ENCODE data around the gene OR10C1. TPM values are rescaled to one million over a fixed set of nuclear protein-coding genes. Genes with fewer than 3 reads are reported as not detected.
"Not testable (repeated sequence)": the region's sequence is repeated elsewhere in the genome, so short reads cannot be mapped to it uniquely, and the experiment has no call there.

OR10C1 gene
- total RNA-seq, 1 experiment from 2014 or later: not detected

- DNase-seq: no peak
- H3K56ac ChIP-seq (ENCODE audit: insufficient read length, low read depth, low read length): no peak overlapping the region
- H3K36me3 Mint-ChIP-seq (ENCODE audit: insufficient read depth in 1 of 3, low read depth in 3 of 3): peaks cover 0 to 9% (median 6%) of the 10 kb centered on the region in 3 experiments; a peak in 3 of 7 replicates
- no peak overlapping the region for H2AK5ac ChIP-seq (ENCODE audit: insufficient read length, low read length)
- no peak overlapping the region for H2BK12ac ChIP-seq (ENCODE audit: insufficient read length, low read depth, low read length)
- H3K79me1 ChIP-seq (ENCODE audit: insufficient read depth, low read depth, low read length, poor library complexity, severe bottlenecking): no peaks in the 10 kb centered on the region
- no peak overlapping the region for H2AFZ ChIP-seq (ENCODE audit: low read length)
- TF ChIP-seq, protein P1, sequence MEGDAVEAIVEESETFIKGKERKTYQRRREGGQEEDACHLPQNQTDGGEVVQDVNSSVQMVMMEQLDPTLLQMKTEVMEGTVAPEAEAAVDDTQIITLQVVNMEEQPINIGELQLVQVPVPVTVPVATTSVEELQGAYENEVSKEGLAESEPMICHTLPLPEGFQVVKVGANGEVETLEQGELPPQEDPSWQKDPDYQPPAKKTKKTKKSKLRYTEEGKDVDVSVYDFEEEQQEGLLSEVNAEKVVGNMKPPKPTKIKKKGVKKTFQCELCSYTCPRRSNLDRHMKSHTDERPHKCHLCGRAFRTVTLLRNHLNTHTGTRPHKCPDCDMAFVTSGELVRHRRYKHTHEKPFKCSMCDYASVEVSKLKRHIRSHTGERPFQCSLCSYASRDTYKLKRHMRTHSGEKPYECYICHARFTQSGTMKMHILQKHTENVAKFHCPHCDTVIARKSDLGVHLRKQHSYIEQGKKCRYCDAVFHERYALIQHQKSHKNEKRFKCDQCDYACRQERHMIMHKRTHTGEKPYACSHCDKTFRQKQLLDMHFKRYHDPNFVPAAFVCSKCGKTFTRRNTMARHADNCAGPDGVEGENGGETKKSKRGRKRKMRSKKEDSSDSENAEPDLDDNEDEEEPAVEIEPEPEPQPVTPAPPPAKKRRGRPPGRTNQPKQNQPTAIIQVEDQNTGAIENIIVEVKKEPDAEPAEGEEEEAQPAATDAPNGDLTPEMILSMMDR (conservative IDR thresholded peaks at IDR 0.05): no peak
- no peak overlapping the region for H3K27ac ChIP-seq (ENCODE audit: insufficient read length, low read depth, low read length)
- H3K9ac ChIP-seq (ENCODE audit: extremely low read depth, insufficient read length, low read length): no peak overlapping the region
- H2BK5ac ChIP-seq (ENCODE audit: insufficient read length, low read length): no peak overlapping the region
- H4K91ac ChIP-seq (ENCODE audit: insufficient read length, low read depth, low read length): no peak overlapping the region
- no peak overlapping the region for H2BK120ac ChIP-seq (ENCODE audit: low read depth, low read length, poor library complexity, severe bottlenecking)
- H4K8ac ChIP-seq (replicated peaks; ENCODE audit: insufficient read length, low read depth, low read length): no peak overlapping the region
- no peaks in the 10 kb centered on the region for H3K79me2 ChIP-seq (ENCODE audit: insufficient read depth, low read length)
- WGBS (ENCODE audit: extremely low coverage, insufficient read length, low lambda C conversion rate): no CpG with 5 or more reads among the region's 1 CpG
- no peaks in the 10 kb centered on the region for H3K23me2 ChIP-seq (ENCODE audit: insufficient read length, low read depth, low read length, poor library complexity, severe bottlenecking)
- no peak overlapping the region for H3K14ac ChIP-seq (ENCODE audit: insufficient read depth, low read length)
- H3K4me1 Mint-ChIP-seq: peaks cover 17 to 20% of the 10 kb centered on the region in 2 experiments
- no peaks in the 10 kb centered on the region for H3K9me3 ChIP-seq (ENCODE audit: control insufficient read depth, low read depth, low read length)
- no peak overlapping the region for H3K18ac ChIP-seq (ENCODE audit: insufficient read length, low read depth, low read length)
- H3K4me2 ChIP-seq (ENCODE audit: insufficient read depth, insufficient read length, low read length): no peak overlapping the region
- H3K27me3 Mint-ChIP-seq (ENCODE audit: low read depth): peaks cover 5% of the 10 kb centered on the region
- H3K4me3 Mint-ChIP-seq: no peak overlapping the region
- H2BK20ac ChIP-seq (ENCODE audit: low read depth, low read length, poor library complexity, severe bottlenecking): no peak overlapping the region
- H3K4me1 ChIP-seq (ENCODE audit: insufficient read depth, low read length): peaks cover 6% of the 10 kb centered on the region; the same call in 1 of the 2 replicates
- H3K23ac ChIP-seq (ENCODE audit: insufficient read length, low read depth, low read length): no peak overlapping the region
- H3K27me3 ChIP-seq (ENCODE audit: insufficient read depth, low read length): no peaks in the 10 kb centered on the region
- H3K9me3 Mint-ChIP-seq: peaks cover 7 to 11% of the 10 kb centered on the region in 2 experiments; a peak in 4 of 5 replicates
- H3T11ph ChIP-seq (ENCODE audit: low read length): no peak overlapping the region
- H2BK15ac ChIP-seq (ENCODE audit: low read depth, low read length): no peak overlapping the region
- no peaks in the 10 kb centered on the region for H4K20me1 ChIP-seq (ENCODE audit: control insufficient read depth, insufficient read depth, insufficient read length)
- no peak overlapping the region for H3K4ac ChIP-seq (ENCODE audit: low read depth, low read length)
- no peak overlapping the region for H3K27ac Mint-ChIP-seq
- no peak overlapping the region for H4K5ac ChIP-seq (ENCODE audit: insufficient read length, low read depth, low read length)
Observed at GRCh38 chr6:29442719-29443118, 3.6 kb downstream of the OR10C1 start.

GRCh38 chr6:29444031-29444430 is 4.9 kb downstream of the OR10C1 start:
- H4K20me1 ChIP-seq (ENCODE audit: control insufficient read depth, insufficient read depth, insufficient read length); H3K4me2 ChIP-seq (ENCODE audit: insufficient read depth, insufficient read length, low read length); H3K4me3 Mint-ChIP-seq; H2BK12ac ChIP-seq (ENCODE audit: insufficient read length, low read depth, low read length); H2AK5ac ChIP-seq (ENCODE audit: insufficient read length, low read length); H3K9ac ChIP-seq (ENCODE audit: extremely low read depth, insufficient read length, low read length); H3K9me3 ChIP-seq (ENCODE audit: control insufficient read depth, low read depth, low read length); H2BK120ac ChIP-seq (ENCODE audit: low read depth, low read length, poor library complexity, severe bottlenecking); H3K23ac ChIP-seq (ENCODE audit: insufficient read length, low read depth, low read length); H3K23me2 ChIP-seq (ENCODE audit: insufficient read length, low read depth, low read length, poor library complexity, severe bottlenecking); H2AFZ ChIP-seq (ENCODE audit: low read length); H3K27ac ChIP-seq (ENCODE audit: insufficient read length, low read depth, low read length); H3K27me3 Mint-ChIP-seq (ENCODE audit: low read depth); H2BK5ac ChIP-seq (ENCODE audit: insufficient read length, low read length); H3K27me3 ChIP-seq (ENCODE audit: insufficient read depth, low read length); H3K79me2 ChIP-seq (ENCODE audit: insufficient read depth, low read length); H3K14ac ChIP-seq (ENCODE audit: insufficient read depth, low read length); H4K91ac ChIP-seq (ENCODE audit: insufficient read length, low read depth, low read length); H4K8ac ChIP-seq (replicated peaks; ENCODE audit: insufficient read length, low read depth, low read length); H3K4ac ChIP-seq (ENCODE audit: low read depth, low read length); H3K56ac ChIP-seq (ENCODE audit: insufficient read length, low read depth, low read length); H3K79me1 ChIP-seq (ENCODE audit: insufficient read depth, low read depth, low read length, poor library complexity, severe bottlenecking); H2BK20ac ChIP-seq (ENCODE audit: low read depth, low read length, poor library complexity, severe bottlenecking); H3T11ph ChIP-seq (ENCODE audit: low read length); H4K5ac ChIP-seq (ENCODE audit: insufficient read length, low read depth, low read length); DNase-seq; H2BK15ac ChIP-seq (ENCODE audit: low read depth, low read length); H3K4me1 ChIP-seq (ENCODE audit: insufficient read depth, low read length); H3K27ac Mint-ChIP-seq; H3K18ac ChIP-seq (ENCODE audit: insufficient read length, low read depth, low read length): not testable (repeated sequence)
- peaks cover 17 to 20% of the 10 kb centered on the region in 2 experiments for H3K4me1 Mint-ChIP-seq
- no CpG with 5 or more reads among the region's 1 CpG for WGBS (ENCODE audit: extremely low coverage, insufficient read length, low lambda C conversion rate)
- peaks cover 0 to 17% (median 6%) of the 10 kb centered on the region in 3 experiments; a peak in 3 of 7 replicates for H3K36me3 Mint-ChIP-seq (ENCODE audit: insufficient read depth in 1 of 3, low read depth in 3 of 3)
- peaks cover 13 to 15% of the 10 kb centered on the region in 2 experiments; a peak in 4 of 5 replicates for H3K9me3 Mint-ChIP-seq
